T-helper 2 cell treated with Interferon-gamma antibody and Interleukin-4, amounts not matched to agents 100 ng/mL and 5 ng/mL, for 36 hours (primary cell): ENCODE measurements around the gene LRIG1. TPM values are rescaled to one million over a fixed set of nuclear protein-coding genes. Genes with fewer than 3 reads are reported as not detected.

Experiments
- intact Hi-C: fragments of 100-400 bp; cut with micrococcal nuclease; formaldehyde crosslinking; loops from one replicate; pipeline ENCODE4 v1.15.1; 2023
- total RNA-seq: library from RNA; stranded (reverse); gene quantifications from 2 replicates; pipeline ENCODE4 v1.2.3, GENCODE V29; 2022

The LRIG1 gene
- total RNA-seq, 1 donor from 2014 or later: 33.9 TPM

DNA sequence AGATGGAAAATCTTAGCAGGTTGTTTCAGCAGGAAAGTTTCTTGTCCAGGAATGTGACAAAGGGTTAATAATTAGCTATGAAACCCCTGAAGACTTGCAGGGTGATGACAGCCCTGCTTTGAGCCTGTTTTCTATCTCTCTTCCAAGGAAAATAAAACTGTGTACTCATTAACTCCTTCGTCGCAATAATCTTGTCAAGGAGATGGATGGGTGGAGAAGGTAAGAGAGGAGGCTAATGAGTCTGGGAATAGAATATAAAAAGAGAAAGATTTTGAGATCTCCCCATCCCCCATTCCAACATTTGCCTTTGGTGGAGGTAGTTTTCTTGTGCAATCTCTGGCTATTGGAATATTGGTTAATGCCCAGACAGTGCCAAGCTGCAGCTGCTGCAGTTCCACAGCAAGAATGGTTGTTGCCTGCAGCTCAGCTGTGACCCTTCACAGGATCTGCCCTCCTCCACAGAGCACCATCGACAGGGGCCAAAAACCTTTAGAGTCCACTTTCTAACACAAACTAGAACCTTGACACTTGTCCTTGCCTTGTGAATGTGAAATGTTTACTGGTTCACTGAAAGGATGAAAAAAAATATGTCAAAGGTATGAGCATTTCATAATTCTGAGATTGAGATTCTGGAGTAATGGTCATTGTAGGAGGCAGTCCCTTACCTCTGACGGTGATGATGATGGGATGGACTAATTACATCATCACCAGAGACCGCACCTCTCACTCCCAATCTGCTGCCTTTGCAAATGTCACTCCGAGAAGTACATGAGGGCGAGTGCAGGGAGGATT lies 4.2 kb upstream of the LRIG1 start:
- intact Hi-C loops: loop anchor here (5.0 kb wide), 1 partner anchor 113 kb away; no protein-coding TSS in a partner anchor

DNA sequence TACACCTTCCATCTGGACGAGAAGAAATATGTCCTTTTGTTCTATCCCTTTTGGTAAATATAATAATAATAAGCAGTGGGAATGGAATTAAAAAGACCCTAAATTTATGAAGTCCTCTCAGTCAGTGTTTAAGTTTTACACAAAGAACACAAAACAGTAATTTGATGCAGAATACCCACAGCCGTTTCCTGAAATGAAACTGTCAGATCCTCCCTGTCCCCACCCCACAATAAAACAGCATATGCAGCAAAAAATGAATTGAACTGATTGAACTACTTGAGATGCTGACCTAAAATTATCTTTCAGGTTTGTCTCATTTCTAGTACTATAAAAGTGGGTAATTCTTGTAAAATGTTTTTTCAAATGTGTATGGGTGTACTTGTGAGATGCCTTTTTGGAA lies 2.2 kb upstream of the LRIG1 start:
- intact Hi-C loops: loop anchor here (5.0 kb wide), 1 partner anchor 111 kb away; no protein-coding TSS in a partner anchor

DNA sequence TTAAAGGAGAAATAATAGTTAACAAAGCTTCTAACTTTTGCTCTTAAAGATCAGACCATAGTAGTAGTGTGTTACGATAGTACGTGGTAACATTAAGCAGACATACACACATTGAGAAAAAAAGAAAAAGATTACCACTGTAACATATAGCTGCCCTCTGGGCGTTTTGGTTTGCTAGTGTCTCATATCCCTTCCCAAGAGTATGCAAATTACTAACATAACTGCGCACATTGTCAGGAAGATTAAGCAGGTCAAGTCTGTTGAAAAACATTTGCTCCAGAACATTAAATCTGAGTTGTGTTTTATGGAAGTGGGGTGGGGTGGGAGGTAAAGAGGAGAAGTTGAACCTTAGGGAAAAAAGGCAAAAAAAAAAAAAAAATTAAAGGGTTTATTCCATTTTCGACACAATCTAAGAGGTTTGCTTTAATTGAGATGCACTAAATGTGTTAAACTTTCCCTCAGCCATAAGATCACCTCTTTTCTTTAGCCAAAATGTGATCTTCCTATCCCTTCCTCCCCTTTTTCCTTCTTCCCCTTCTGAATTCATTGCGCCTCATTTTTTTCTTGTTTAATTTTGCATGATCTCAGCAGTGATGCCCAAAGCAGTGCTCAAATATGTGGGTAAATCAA lies 1.5 kb upstream of the LRIG1 start:
- intact Hi-C loops: loop anchor here (5.0 kb wide), 1 partner anchor 110 kb away; no protein-coding TSS in a partner anchor

GRCh38 chr3:66501483-66502244 lies 842 bp upstream of the LRIG1 start:
- intact Hi-C loops: loop anchor here (1.0 to 5.0 kb wide), 7 partner anchors 20 to 497 kb away; partner anchors contain the start of genes KBTBD8 and SLC25A26

GRCh38 chr3:66499881-66500575 lies 794 bp downstream of the LRIG1 start:
- intact Hi-C loops: loop anchor here (1.0 to 5.0 kb wide), 4 partner anchors 10 to 279 kb away; partner anchors contain the start of gene SLC25A26

DNA sequence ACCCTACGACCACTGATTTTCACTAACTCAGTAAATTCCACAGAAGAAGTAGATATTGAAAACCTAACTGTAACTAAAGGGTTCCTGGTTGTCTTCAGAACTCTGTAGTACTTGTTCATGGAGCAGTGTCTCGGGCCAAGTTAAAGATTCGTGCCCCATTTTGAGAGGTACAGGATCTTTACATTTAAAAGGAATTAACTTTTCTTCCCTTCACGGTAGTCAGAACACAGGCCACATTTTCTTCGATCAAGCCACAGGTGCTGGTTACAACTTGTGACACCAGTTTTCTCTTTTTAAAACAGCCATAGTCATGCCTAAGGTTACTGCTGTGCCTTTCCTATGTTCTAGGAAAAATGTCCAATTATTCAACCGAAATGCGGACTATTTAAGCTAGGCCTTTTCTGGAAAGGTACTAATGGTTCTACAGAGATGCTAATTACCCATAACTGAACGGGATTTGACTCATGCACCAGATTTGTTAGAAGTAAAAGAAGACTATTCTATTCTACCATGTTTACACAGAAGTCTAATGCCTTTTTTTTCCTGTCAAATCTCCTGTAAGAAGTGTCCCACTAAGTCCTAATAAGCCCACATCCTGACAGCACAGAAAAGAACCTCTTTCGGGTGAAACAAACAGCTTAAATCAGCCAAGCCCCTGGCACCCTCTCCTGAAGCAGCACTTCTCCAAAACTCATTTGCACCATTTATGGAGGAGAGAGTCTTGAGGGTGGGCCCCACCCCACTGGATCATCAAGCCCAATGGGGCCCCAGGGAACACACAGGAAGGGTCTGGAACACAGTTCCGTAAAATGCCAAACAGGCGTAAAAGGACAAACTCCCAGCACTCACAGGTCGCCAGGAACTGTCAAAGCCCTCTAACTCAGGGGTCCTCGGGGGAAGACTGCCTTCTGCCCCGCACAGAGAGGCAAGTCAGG lies 1.9 kb downstream of the LRIG1 start:
- intact Hi-C loops: no loop called here

GRCh38 chr3:66497985-66498671 lies 2.7 kb downstream of the LRIG1 start:
- intact Hi-C loops: no loop called here

GRCh38 chr3:66497288-66497984 lies 3.4 kb downstream of the LRIG1 start:
- intact Hi-C loops: no loop called here

GRCh38 chr3:66496746-66497145 lies 4.1 kb downstream of the LRIG1 start:
- intact Hi-C loops: no loop called here

- intact Hi-C loops: no loop called here
These were observed 4.5 kb downstream of the LRIG1 start for GRCh38 chr3:66496301-66496700.

GRCh38 chr3:66495668-66496045 lies 5.2 kb downstream of the LRIG1 start:
- intact Hi-C loops: loop anchor here (1.0 kb wide), 1 partner anchor 26 kb away; no protein-coding TSS in a partner anchor

DNA sequence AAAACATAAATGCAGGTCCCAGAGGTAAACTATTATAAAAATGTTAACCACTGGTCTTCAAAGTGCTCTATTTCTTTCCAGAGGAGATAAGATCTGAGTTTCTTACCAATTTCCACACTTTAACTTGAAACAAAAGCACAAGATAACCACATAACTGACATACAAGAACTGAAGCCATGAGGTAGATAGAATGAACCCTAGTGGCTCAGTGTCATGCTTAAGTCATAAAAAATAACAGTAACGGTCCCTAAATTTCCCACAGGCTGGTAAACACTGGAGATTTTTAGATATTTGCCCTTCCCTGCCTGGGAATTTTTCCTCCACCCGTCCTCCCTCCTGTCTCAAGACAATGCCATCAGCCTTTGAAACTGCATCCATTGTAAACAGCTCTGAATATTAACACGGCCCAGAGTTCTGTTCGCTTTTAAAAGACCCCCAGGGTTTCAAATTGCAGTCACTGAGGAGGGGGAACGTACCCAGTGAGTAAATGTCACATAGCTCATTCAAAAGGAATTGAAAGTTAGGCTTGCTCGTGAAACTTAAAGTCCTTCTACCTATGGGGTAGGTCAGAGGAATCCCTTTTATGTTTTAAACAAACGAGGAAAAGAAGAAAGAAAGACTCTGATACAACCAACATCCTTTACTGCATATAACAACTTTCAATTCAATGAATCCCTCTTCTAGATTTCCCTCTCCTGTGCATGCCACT lies 5.7 kb downstream of the LRIG1 start:
- intact Hi-C loops: loop anchor here (1.0 kb wide), 2 partner anchors 14 to 26 kb away; no protein-coding TSS in a partner anchor

GRCh38 chr3:66493458-66494099 lies 7.2 kb downstream of the LRIG1 start:
- intact Hi-C loops: loop anchor here (1.0 kb wide), 1 partner anchor 12 kb away; no protein-coding TSS in a partner anchor

- intact Hi-C loops: no loop called here
These were observed 8.2 kb downstream of the LRIG1 start for GRCh38 chr3:66492672-66493071.

GRCh38 chr3:66492071-66492470 lies 8.8 kb downstream of the LRIG1 start:
- intact Hi-C loops: no loop called here

DNA sequence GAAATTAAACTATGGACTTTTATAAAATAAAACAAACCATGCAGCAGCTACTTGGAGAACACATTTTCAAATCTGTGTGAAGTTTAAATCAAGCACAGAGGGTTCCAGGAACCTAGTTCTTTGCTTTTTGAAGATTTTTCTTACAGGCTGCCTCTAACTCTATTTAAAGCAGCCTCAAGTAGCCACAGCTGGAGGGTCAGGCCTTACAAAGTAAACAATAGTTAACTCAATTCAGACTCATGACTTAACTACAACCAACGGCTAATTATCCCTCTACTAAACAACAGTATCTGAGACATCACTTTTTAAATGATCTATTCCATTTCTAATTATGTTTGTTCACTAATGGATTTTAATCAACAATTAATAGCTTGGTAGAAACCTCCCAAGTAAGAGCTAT lies 9.8 kb downstream of the LRIG1 start:
- intact Hi-C loops: loop anchor here (1.0 kb wide), 2 partner anchors 9 to 10 kb away; no protein-coding TSS in a partner anchor

DNA sequence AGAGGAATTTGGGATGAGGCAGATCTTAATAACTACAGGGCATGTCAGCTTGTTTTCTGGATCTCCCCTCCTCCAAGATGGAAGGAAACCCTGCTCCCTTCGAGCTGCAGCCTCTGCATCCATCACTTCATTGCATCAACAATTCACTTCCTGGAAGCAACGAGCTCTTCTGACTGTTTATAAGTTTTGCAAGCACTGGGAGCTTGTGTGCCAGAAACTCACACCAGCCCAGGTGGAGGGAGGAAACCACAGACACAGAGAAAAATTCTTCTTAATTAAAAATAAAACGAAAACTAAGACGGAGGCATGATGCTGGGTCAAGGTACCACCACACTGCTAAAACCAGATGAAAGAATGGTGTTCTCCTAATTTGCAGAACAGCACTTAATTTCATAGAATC lies 10.6 kb downstream of the LRIG1 start:
- intact Hi-C loops: loop anchor here (1.0 kb wide), 2 partner anchors 9 to 10 kb away; no protein-coding TSS in a partner anchor
